Amygdala (tissue), 56 donors: ENCODE data around the gene PRKX.
"Not testable (repeated sequence)": the region's sequence is repeated elsewhere in the genome, so short reads cannot be mapped to it uniquely, and the experiment has no call there.

ENCODE experiments used
- DNase-seq, 56 donors: peaks; one replicate each; lab custom pipeline; 2025; lab: John Stamatoyannopoulos, UW

Gene PRKX

DNA sequence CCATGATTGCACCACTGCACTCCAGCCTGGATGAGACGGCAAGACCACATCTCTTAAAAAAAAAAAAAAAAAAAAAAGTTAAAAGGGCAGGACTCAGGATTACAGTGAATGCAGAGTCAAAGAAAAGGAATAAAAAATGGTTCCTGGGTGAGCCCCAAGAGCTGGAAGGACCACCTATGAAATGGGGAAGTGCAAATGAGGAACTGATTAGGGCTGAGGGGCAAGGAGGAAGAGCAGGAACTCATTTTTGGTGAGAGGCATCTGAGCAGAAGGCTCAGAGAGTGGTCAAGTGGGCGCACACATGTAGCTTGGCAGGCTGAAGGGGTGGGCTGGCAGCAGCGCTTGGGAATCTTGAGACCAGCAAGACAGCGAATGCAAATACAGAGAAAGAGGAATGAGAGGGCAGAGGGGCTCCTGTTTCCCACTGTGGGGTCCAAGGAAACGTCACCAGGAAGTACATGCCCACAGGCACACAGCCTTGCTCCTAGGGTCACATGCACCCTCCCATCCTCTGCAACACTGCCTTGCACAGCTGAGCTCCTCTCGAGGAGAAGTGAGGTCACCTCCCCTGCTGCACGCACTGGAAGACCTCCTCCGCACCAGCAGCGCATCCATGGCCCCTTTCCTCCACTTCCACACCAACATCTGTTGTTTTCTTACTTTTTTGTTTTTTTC is 49.7 kb downstream of the PRKX start:
- DNase-seq = peak in 8 of 56 donors; percentile 0 to 35 (median 11)

DNA sequence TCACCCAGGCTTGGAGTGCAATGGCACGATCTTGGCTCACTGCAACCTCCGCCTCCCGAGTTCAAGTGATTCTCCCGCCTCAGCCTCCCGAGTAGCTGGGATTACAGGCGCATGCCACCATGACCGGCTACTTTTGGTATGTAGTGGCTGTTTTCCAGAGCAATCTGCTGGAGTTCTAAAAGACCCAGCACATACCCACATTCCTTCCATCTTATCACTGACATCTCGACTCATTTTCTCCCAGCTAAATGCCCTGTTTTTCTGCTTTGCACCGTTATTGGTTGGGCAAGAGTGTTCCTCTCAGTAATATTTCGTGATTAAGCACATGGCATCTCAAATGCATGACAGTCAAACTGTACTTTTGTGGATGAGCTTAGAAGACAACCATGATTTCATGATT is 53.7 kb downstream of the PRKX start:
- no peak for DNase-seq

DNA sequence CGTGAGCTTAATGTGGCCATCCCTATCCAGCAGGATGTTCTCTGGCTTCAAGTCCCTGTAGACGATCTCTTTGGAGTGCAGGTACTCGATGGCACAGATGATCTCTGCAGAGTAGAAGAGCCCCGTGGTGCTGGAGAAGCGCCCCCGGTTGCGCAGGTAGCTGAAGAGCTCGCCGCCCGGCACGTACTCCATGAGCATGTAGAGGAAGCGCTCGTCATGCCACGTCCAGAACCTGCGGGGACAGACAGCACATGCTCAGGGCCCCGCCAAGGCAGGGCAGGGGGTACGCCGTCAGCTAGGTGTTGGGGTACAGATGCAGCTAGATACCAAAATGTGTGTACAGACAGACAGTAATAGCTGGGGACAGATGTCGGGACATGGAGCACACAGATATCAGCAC is 58.3 kb downstream of the PRKX start:
- no peak for DNase-seq

DNA sequence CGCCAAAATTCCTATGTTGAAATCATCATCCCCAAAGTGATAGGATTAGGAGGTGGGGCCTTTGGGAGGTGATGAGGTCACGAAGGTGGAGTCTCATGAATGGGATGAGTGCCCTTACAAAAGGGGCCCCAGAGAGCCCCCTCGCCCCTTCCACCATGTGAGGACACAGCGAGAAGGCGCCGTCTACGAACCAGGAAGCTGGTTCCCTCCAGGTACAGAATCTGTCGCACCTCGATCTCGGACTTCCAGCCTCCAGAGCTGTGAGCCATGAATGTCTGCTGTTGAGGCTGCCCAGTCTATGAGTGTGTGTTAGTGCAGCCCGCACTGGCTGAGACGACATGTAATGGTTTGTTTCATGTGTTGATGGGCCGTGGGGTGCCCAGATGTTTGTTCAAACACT is 60.3 kb downstream of the PRKX start:
- DNase-seq = no peak

DNA sequence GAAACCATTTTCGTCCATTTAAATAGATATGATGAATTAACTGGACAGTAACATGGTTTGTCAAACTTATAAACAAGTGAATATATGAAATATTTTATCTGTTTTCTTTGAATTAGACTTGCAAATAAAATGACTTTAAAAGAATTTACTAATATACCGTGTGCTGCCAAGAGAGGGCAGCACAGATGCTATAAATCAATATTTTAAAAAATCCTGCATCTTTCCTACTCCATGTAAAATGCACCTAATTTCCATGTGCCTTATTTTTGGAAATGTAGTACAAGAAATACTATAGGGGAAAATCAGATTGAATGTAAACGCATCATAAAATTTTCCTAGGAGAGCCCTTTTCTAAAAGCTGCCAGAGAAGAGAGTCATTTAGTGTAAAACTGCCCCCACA is 62.2 kb downstream of the PRKX start:
- DNase-seq = peak in 2 of 56 donors; percentile 0 to 14

DNA sequence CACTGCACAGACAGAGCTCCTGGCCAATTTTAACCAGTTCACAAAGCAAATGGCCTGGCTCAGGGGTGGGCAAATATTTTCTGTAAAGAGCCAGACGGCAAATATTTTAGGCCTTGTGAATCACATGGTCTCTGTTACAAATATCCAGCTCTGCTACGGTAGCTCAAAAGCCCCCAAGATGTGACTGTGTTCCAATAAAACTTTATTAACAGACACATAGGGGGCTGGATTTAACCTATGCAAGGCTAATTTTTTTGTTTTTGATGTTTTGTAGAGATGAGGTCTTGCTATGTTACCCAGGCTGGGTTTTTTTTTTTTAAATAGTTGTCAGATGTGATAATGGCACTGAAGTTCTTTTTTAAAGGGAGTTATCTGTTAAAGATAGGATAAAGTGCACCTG is 65.4 kb downstream of the PRKX start:
- DNase-seq = no peak

DNA sequence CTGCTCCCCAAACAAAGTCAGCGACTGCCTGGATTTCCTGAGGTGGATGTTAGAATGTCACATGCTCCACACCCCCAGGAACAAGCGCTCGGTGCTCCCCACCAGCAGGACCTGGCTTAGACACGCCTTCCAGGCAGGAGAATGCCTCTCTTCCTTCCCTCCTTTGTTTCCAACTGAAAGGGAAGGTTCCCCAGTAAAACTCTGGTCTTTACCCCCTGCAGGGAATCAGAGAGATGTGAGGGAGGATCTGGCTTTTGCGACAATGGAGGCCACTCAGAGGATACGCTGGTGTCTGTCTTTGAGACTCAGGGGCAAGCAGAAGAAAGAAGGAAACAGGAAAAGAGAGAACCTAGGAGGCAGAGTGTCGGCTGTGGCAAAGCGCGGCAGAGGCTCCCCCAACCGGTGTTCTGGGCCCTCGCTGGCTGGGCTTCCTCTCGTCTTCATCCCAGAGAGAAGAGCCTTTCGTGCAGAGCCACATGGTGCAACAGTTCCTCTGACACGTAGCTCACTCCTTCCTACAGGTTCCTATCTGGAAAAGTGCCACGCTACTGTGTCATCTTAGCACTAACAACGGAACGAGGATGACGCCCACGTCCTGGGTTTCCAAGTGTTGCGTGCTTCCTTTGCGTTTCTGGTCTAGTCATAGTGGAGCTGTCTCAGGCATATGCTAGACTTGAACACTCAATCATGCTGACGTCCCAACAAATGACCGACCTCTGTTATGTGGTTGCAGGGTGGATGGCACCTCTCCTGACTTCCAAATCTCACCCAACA is 73.4 kb downstream of the PRKX start:
- DNase-seq = peak in 8 of 56 donors; percentile 0 to 28 (median 7)

DNA sequence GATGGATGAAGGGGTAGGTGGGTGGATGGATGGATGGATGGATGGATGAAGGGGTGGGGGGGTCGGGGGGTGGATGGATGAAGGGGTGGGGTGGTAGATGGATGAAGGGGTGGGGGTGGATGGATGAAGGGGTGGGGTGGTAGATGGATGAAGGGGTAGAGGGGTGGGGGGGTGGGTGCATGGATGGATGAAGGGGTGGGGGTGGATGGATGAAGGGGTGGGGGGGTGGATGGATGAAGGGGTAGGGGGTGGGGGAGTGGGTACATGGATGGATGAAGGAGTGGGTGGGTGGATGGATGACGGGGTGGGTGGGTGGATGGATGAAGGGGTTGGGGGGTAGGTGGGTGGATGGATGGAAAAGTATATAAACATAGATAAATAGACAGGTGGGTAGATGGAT is 74.2 kb downstream of the PRKX start:
- peak in 2 of 56 donors; percentile 21 to 24 for DNase-seq

DNA sequence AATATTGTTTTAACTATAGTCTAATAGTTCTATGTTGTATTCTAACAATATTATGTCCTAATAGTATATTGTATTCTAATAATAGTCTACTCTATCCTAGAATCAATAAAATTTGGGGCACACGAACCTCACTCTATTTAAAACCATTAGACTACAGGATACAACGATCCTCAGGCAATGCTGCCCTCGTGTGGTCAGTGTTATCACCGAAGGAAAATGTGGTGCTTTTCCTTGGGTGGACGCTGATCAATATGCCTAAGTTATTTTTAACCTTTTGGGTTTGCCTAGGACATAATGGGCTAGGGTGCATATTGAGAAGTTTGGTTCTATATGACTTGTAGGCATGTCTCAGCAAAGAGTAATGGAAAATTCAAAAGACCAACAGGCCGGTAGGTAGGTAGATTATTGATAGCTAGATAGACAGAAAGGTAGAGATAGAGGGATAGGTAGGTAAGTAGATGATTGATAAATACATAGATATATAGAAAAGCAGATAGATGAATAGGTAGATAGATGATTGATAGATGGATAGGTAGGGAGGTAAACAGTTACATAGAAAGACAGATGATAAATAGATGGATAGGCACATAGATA is 75.1 kb downstream of the PRKX start:
- DNase-seq = peak in 15 of 56 donors; percentile 0 to 36 (median 1)

DNA sequence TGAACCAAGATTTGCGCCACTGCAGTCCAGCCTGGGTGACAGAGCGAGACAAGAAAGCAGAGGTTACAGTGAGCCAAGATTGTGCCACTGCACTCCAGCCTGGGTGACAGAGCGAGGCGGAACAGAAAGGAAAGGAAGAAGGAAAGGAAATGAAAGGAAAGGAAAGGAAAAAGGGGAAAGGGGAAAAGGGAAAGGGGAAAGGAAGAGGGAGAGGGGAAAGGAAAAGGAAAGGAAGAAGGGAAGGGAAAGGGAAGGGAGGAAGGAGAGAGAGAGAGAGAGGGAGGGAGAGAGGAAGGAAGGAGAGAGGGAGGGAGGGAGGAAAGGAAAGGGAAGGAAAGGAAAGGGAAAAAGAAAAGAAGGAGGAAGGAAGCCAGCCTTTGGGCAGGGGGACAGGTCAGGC is 76.6 kb downstream of the PRKX start:
- DNase-seq = no peak

DNA sequence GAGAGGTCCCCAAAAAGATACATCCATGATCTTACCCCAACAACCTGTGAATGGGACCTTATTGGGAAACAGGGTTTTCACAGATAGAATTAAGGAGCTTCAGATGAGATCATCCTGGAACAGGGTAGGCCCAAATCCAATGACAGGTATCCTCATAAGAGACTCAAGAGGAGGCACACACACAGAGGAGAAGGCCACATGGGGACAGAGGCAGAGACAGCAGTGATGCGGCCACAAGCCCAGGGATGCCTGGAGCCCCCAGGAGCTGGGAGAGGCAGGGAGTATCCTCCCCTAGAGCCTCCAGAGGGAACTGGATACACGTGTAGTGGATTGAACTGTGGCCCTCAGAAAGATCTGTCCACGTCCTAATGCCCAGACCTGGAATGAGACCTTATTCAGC is 82.3 kb downstream of the PRKX start:
- no peak for DNase-seq

DNA sequence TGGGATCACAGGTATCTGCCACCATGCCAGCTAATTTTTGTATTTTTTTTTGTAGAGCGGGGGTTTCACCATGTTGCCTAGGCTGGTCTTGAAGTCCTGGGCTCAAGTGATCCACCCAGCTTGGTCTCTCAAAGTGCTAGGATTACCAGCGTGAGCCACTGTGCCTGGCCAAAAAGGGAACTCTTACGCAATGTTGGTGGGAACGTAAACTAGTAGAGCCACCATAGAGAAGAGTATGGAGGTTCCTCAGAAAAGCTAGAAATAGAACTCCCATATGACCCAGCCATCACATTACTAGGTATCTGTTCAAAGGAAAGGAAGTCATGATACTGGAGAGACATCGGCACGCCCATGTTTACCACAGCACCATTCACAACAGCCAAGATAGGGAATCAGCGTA is 85.9 kb downstream of the PRKX start:
- DNase-seq = no peak

DNA sequence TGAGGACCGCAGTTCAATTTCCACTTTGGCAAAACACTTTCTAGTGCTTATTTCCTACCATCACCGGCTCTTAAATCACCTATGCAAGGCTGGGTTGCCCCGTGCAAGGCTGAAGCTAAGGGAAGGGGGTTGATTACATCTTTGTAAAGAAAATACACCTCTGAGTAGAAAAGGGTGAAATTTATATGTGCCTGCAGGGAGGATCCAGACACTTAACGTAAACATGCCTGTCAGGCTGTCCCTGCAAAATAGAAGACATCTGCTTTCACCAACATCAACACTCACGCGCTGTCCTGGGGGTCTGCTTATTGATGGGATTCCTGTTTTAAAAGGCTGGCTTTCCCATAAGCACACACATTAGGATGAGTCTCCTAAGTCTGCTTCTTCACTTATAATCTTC is 92.0 kb downstream of the PRKX start:
- DNase-seq = no peak

DNA sequence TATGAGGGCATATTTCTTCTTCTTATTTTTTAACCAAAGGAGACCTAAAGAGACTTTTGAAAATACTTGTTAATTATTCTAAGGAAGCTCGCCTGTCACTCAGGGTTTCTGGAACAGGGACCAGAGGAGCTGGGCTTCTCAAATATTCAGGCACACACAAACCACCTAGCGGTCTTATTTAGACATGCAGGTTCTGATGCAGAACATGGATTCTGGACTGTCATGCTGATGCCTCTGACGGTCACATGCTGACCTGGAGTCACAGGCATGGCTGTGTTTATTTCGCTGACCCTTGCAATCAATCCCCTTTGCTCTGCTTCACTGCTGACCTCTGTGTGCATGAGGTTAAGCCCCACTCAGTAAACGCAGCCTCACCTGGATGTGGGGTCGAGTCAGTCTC is 101.7 kb downstream of the PRKX start:
- DNase-seq = not testable (repeated sequence)

DNA sequence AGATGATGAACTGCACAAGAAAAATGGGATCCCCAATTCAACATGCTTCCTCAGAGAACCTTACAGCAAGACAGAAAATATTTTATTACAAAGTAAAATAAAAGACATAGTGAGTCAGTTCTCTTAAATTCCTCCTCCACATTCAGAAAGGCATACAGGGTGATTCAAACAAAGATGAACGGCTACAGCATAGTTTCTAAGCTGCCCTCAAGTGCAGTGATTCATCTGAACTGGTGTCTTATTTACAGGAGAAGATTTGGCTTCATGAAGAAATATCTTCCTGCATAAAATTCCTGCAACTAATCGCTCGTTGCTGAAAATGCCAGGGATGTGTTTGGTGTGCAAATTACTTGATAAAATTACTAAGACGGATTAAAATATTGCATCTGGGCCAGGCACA is 103.6 kb downstream of the PRKX start:
- DNase-seq = no peak

DNA sequence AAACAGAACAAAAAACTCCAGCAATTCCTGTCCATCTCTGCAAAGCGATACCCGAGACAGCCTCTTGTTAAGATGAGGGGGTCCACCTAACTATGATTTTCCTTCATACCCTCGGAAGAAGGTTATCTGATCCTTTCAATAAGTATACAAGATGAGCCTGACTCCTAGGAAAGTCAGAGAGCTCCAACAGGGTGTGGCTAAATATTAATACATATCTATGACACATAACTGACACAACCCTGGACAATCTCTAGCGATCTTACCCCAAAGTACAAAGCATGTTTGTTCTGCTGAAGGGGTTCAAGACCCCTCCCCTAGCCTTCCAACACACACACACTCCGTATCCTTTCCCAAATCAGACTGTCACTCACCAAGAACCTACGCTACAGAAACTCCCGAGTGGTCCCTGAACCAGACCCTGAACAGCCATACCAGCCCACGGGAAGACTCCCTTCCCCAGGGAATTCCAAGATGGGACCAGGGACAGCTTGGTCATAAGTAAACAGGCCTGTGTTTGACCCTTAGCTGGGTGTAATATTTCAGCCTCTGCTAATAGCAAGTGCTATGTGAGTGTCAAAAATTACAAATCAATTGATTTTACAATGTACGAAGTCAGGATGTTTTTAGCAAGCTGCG is 110.3 kb downstream of the PRKX start:
- DNase-seq = no peak

DNA sequence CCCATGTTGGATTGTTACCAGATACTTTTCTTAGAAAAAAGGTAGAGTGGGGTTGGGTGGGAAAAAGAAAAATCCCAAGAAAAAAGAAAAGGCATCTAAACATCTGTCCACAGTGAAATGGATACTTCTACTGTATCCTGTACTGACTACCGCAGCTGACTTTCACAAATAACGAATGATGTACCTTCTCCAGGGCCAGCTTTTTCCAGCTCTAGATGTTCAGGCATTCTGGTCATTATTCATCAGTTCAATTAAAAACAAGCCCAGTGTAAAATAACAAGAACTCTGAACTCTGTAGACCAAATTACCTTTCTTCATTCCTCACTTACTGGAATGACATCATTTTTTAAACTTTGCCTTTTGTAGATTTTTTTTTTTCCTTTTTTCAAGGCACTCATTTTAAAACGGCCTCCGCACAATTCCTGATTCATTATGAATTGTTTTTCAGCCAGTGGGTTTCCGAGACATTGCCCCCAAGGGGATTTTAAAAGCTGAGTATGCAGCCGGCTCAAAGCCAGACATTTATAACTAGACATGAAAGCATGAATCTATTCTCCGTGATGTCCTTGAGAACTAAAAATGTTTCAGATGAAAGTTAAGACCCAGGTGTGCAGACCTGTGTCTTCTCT is 113.5 kb downstream of the PRKX start:
- DNase-seq = no peak

DNA sequence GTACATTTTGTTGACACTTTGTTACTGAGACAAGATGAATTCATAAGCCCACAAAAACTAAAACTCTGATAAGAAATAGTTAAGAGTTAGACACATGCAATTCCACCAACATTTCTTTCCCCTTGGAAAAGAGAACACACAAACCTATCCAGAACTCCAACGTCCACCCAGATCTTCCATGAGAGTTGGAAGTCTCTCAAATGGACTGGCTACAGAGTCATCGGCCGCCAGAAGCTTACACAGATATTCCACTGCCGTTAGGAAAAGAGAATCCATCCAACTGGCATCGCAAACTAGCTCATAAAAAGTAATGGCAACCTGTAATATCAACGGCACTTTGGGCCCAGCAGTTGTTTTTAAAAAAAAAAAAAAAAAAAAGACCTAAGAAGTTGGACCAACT is 114.7 kb downstream of the PRKX start:
- no peak for DNase-seq

DNA sequence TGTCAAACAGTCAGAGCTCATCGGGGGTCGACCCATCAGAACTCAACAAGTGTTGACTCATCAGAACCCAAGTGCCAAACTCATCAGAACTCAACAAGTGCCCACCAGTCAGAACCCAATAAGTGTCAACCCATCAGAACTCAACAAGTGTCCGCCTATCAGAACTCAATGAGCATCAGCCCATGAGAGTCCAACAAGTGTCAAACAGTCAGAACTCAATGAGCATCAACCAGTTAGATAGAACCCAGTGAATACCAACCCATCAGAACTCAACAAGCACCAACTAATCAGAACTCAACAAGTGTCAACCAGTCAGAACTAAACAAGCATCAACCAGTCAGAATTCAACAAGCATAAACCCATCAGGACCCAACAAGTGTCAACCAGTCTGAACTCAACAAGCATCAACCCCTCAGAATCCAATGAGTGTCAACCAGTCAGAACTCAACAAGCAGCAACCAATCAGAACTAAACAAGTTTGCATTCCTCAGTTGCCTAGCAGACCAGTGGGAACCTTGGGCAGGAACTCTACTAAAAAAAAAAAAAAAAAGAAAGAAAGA is 115.3 kb downstream of the PRKX start:
- no peak for DNase-seq

DNA sequence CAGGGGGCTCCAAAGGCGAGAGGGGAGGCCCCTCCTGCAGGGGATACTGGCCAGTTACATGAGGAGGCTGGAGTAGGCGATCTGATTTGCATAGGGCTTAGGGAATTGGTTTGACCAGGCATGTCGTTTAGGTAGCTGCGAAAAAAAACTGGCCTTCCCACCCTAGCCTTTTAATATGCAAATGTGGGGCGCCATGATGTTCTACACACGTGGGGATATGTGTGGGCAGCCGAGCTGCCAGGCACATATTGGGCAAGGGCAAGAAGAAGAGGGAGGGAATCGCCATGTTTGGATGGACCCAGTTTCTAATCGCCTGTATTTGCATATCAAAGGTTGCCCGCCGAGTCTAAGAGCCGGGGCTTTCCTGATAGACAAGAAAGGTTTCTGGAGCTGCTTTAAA is 121.3 kb downstream of the PRKX start:
- DNase-seq = no peak

DNA sequence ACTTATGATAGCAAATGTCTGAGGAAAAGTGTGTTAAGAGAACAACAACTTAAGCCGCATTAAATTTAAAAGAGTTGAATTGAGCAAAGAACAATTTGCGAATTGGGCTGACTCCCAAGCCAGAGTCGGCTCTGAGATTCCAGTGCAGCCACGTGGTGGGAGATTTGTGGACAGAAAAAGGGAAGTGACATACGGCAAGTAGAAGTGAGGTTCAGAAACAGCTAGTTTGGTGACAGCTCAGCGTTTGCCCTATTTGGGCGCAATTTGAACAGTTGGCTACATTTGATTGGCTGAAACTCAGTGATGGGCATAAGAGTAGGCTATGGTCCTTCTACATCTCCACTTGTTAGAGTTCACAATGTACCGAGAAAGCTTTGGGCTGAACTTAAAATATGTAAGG is 124.0 kb downstream of the PRKX start:
- peak in 2 of 56 donors; percentile 0 to 3 for DNase-seq
